ENCODE data around the gene TRAM2. TPM values are rescaled to one million over a fixed set of nuclear protein-coding genes. Genes with fewer than 3 reads are reported as not detected.

Gene TRAM2
- total and polyA plus RNA-seq, 9 of the 15 experiments (the other 6 are each of a cell fraction or from before 2014, with no cell fraction given): 2.6 to 13.3 (median 8.9) TPM

DNA sequence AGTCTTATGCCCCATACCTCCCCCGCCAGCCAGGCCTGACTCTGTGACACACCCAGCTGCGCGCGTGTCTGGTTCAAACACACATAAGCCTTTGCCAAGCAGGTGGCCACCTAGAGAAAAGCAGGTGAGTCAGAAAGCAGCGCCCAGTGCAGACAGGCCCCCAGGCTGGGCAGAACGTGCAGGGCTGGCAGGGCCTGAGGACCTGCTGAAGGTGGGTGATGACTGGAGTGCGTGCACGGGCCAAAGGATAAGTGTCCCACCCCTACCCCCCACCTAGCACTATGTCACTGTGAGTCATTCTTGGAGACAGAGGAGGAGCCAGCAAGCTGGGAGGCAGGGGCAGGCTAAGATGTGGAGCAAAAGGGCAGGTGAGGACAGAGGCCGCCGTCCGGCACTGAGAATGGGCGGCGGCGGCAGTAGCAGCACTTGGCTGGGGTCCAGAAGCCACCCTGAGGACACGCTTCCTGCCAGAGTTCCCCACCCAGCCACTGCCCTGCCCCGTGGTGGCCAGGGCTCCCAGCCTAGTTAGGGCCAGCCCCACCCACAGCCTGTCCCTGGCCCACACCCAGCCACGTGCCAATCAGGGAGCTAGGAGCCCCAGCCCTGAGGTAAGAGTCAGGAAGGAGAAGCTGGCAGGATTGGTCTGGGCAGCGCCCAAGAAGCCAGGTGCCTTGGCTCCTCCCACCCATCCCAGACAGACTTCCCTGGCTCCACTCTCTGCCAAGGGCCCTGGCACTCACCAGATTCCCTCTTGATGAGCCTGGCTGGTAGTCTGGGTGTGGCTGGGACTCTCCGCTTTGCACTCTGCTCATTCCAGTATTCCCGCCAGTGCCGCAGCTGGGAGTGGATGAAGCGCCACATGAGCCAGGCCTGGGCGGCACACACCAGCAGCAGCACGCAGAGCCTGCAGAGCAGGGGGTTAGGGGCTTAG is 72.7 kb downstream of the TRAM2 start (continued):
- TF ChIP-seq ELK3 (CRISPR knock-in tag; IDR thresholded peaks at IDR 0.05): no peak
- TF ChIP-seq C11orf30 (IDR thresholded peaks at IDR 0.05; ENCODE audit: low read depth): no peak
- TF ChIP-seq SMARCB1 (IDR thresholded peaks at IDR 0.05; ENCODE audit: insufficient read length, low read depth): no peak
- no peak for TF ChIP-seq BRCA1 (IDR thresholded peaks at IDR 0.05)
- no peak for TF ChIP-seq BRCA1 (CRISPR knock-in tag; IDR thresholded peaks at IDR 0.05)
- peak; percentile 78 for TF ChIP-seq ETV1 (tag; conservative IDR thresholded peaks at IDR 0.05; ENCODE audit: low read depth)
- TF ChIP-seq ZNF830 (CRISPR knock-in tag; IDR thresholded peaks at IDR 0.05): no peak
- TF ChIP-seq HLTF (IDR thresholded peaks at IDR 0.05): no peak
- TF ChIP-seq SRSF3 (IDR thresholded peaks at IDR 0.05; ENCODE audit: insufficient read depth, low read length): no peak
- no peak for TF ChIP-seq MLX (CRISPR knock-in tag; conservative IDR thresholded peaks at IDR 0.05)
- TF ChIP-seq CGGBP1 (CRISPR knock-in tag; IDR thresholded peaks at IDR 0.05): no peak
- TF ChIP-seq GABPA (tag; conservative IDR thresholded peaks at IDR 0.05; ENCODE audit: low read depth): 0 out of 2 replicates have a peak, but pooled peaks have one; percentile 29
- TF ChIP-seq, protein P1, sequence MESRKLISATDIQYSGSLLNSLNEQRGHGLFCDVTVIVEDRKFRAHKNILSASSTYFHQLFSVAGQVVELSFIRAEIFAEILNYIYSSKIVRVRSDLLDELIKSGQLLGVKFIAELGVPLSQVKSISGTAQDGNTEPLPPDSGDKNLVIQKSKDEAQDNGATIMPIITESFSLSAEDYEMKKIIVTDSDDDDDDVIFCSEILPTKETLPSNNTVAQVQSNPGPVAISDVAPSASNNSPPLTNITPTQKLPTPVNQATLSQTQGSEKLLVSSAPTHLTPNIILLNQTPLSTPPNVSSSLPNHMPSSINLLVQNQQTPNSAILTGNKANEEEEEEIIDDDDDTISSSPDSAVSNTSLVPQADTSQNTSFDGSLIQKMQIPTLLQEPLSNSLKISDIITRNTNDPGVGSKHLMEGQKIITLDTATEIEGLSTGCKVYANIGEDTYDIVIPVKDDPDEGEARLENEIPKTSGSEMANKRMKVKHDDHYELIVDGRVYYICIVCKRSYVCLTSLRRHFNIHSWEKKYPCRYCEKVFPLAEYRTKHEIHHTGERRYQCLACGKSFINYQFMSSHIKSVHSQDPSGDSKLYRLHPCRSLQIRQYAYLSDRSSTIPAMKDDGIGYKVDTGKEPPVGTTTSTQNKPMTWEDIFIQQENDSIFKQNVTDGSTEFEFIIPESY (CRISPR knock-in tag; IDR thresholded peaks at IDR 0.05): peak; percentile 99
- TF ChIP-seq CBX2 (IDR thresholded peaks at IDR 0.05; ENCODE audit: insufficient read depth, low read length, poor library complexity, severe bottlenecking): no peak
- TF ChIP-seq DMBX1 (CRISPR knock-in tag; IDR thresholded peaks at IDR 0.05; ENCODE audit: borderline replicate concordance): no peak
- TF ChIP-seq, protein P2, sequence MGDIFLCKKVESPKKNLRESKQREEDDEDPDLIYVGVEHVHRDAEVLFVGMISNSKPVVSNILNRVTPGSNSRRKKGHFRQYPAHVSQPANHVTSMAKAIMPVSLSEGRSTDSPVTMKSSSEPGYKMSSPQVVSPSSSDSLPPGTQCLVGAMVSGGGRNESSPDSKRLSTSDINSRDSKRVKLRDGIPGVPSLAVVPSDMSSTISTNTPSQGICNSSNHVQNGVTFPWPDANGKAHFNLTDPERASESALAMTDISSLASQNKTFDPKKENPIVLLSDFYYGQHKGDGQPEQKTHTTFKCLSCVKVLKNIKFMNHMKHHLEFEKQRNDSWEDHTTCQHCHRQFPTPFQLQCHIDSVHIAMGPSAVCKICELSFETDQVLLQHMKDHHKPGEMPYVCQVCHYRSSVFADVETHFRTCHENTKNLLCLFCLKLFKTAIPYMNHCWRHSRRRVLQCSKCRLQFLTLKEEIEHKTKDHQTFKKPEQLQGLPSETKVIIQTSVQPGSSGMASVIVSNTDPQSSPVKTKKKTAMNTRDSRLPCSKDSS (IDR thresholded peaks at IDR 0.05; ENCODE audit: low read depth, partially characterized antibody): no peak
- no peak for TF ChIP-seq DNMT1 (IDR thresholded peaks at IDR 0.05)
- no peak for TF ChIP-seq BACH1 (tag; IDR thresholded peaks at IDR 0.05)
- no peak for TF ChIP-seq SNRNP70 (optimal IDR thresholded peaks at IDR 0.05; ENCODE audit: low read depth, low read length)
- TF ChIP-seq MBD2 (IDR thresholded peaks at IDR 0.05; ENCODE audit: borderline replicate concordance, low read depth): peak; percentile 26; the same call in 1 of the 2 replicates
- TF ChIP-seq SAFB2 (IDR thresholded peaks at IDR 0.05; ENCODE audit: borderline replicate concordance, low read depth, low read length, severe bottlenecking): no peak
- TF ChIP-seq BRF1 (IDR thresholded peaks at IDR 0.05; ENCODE audit: borderline replicate concordance, extremely low read depth, insufficient read length): no peak
